ENCODE data around the gene PEX1. TPM values are rescaled to one million over a fixed set of nuclear protein-coding genes. Genes with fewer than 3 reads are reported as not detected.

PEX1 gene
- total and polyA plus RNA-seq, 2 of the 13 experiments (the other 11 are each of a cell fraction or from before 2014, with no cell fraction given), result 16.6 to 22.4 TPM

DNA sequence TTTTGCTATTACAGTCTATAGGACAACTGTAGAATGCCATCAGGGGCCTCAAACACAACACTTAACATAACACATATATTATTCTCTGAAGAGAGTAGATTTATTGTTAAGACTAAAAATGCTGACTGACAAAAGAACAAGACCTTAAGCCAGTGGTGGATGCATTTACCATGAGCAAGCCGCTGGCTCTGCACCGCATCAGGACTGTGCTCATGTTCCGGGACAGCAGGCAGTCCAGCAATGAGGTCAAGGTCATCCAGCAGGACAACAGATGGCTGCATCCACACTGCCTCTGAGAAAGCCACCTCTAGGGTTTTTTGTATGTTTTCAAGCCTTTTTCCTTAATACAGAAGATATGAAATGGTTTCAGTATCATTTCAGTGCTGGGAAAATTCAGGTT lies 23.8 kb downstream of the PEX1 start (continued):
- TF ChIP-seq, protein P1, sequence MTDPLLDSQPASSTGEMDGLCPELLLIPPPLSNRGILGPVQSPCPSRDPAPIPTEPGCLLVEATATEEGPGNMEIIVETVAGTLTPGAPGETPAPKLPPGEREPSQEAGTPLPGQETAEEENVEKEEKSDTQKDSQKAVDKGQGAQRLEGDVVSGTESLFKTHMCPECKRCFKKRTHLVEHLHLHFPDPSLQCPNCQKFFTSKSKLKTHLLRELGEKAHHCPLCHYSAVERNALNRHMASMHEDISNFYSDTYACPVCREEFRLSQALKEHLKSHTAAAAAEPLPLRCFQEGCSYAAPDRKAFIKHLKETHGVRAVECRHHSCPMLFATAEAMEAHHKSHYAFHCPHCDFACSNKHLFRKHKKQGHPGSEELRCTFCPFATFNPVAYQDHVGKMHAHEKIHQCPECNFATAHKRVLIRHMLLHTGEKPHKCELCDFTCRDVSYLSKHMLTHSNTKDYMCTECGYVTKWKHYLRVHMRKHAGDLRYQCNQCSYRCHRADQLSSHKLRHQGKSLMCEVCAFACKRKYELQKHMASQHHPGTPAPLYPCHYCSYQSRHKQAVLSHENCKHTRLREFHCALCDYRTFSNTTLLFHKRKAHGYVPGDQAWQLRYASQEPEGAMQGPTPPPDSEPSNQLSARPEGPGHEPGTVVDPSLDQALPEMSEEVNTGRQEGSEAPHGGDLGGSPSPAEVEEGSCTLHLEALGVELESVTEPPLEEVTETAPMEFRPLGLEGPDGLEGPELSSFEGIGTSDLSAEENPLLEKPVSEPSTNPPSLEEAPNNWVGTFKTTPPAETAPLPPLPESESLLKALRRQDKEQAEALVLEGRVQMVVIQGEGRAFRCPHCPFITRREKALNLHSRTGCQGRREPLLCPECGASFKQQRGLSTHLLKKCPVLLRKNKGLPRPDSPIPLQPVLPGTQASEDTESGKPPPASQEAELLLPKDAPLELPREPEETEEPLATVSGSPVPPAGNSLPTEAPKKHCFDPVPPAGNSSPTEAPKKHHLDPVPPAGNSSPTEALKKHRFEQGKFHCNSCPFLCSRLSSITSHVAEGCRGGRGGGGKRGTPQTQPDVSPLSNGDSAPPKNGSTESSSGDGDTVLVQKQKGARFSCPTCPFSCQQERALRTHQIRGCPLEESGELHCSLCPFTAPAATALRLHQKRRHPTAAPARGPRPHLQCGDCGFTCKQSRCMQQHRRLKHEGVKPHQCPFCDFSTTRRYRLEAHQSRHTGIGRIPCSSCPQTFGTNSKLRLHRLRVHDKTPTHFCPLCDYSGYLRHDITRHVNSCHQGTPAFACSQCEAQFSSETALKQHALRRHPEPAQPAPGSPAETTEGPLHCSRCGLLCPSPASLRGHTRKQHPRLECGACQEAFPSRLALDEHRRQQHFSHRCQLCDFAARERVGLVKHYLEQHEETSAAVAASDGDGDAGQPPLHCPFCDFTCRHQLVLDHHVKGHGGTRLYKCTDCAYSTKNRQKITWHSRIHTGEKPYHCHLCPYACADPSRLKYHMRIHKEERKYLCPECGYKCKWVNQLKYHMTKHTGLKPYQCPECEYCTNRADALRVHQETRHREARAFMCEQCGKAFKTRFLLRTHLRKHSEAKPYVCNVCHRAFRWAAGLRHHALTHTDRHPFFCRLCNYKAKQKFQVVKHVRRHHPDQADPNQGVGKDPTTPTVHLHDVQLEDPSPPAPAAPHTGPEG (CRISPR knock-in tag; IDR thresholded peaks at IDR 0.05), result no peak
- TF ChIP-seq, protein P2, sequence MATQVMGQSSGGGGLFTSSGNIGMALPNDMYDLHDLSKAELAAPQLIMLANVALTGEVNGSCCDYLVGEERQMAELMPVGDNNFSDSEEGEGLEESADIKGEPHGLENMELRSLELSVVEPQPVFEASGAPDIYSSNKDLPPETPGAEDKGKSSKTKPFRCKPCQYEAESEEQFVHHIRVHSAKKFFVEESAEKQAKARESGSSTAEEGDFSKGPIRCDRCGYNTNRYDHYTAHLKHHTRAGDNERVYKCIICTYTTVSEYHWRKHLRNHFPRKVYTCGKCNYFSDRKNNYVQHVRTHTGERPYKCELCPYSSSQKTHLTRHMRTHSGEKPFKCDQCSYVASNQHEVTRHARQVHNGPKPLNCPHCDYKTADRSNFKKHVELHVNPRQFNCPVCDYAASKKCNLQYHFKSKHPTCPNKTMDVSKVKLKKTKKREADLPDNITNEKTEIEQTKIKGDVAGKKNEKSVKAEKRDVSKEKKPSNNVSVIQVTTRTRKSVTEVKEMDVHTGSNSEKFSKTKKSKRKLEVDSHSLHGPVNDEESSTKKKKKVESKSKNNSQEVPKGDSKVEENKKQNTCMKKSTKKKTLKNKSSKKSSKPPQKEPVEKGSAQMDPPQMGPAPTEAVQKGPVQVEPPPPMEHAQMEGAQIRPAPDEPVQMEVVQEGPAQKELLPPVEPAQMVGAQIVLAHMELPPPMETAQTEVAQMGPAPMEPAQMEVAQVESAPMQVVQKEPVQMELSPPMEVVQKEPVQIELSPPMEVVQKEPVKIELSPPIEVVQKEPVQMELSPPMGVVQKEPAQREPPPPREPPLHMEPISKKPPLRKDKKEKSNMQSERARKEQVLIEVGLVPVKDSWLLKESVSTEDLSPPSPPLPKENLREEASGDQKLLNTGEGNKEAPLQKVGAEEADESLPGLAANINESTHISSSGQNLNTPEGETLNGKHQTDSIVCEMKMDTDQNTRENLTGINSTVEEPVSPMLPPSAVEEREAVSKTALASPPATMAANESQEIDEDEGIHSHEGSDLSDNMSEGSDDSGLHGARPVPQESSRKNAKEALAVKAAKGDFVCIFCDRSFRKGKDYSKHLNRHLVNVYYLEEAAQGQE (IDR thresholded peaks at IDR 0.05; ENCODE audit: borderline replicate concordance in 1 of 2, low read depth in 1 of 2, low read length in 2 of 2), result no peak
- TF ChIP-seq YY1 (IDR thresholded peaks at IDR 0.05; ENCODE audit: insufficient read depth, insufficient replicate concordance, low read depth, low read length) (no peak), HNRNPK (IDR thresholded peaks at IDR 0.05; ENCODE audit: low read depth, low read length, poor library complexity, severe bottlenecking) (no peak), ZSCAN21 (CRISPR knock-in tag; IDR thresholded peaks at IDR 0.05; ENCODE audit: borderline replicate concordance) (no peak), ZFX (CRISPR knock-in tag; IDR thresholded peaks at IDR 0.05; ENCODE audit: low read depth) (no peak), TBX2 (CRISPR knock-in tag; IDR thresholded peaks at IDR 0.05; ENCODE audit: borderline replicate concordance) (no peak), ZNF777 (CRISPR knock-in tag; IDR thresholded peaks at IDR 0.05) (no peak), ZFP90 (CRISPR knock-in tag; IDR thresholded peaks at IDR 0.05; ENCODE audit: borderline replicate concordance) (no peak)
- TF ChIP-seq, protein P3, sequence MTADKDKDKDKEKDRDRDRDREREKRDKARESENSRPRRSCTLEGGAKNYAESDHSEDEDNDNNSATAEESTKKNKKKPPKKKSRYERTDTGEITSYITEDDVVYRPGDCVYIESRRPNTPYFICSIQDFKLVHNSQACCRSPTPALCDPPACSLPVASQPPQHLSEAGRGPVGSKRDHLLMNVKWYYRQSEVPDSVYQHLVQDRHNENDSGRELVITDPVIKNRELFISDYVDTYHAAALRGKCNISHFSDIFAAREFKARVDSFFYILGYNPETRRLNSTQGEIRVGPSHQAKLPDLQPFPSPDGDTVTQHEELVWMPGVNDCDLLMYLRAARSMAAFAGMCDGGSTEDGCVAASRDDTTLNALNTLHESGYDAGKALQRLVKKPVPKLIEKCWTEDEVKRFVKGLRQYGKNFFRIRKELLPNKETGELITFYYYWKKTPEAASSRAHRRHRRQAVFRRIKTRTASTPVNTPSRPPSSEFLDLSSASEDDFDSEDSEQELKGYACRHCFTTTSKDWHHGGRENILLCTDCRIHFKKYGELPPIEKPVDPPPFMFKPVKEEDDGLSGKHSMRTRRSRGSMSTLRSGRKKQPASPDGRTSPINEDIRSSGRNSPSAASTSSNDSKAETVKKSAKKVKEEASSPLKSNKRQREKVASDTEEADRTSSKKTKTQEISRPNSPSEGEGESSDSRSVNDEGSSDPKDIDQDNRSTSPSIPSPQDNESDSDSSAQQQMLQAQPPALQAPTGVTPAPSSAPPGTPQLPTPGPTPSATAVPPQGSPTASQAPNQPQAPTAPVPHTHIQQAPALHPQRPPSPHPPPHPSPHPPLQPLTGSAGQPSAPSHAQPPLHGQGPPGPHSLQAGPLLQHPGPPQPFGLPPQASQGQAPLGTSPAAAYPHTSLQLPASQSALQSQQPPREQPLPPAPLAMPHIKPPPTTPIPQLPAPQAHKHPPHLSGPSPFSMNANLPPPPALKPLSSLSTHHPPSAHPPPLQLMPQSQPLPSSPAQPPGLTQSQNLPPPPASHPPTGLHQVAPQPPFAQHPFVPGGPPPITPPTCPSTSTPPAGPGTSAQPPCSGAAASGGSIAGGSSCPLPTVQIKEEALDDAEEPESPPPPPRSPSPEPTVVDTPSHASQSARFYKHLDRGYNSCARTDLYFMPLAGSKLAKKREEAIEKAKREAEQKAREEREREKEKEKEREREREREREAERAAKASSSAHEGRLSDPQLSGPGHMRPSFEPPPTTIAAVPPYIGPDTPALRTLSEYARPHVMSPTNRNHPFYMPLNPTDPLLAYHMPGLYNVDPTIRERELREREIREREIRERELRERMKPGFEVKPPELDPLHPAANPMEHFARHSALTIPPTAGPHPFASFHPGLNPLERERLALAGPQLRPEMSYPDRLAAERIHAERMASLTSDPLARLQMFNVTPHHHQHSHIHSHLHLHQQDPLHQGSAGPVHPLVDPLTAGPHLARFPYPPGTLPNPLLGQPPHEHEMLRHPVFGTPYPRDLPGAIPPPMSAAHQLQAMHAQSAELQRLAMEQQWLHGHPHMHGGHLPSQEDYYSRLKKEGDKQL (CRISPR knock-in tag; IDR thresholded peaks at IDR 0.05; ENCODE audit: low read depth), result no peak
- TF ChIP-seq, protein P4, sequence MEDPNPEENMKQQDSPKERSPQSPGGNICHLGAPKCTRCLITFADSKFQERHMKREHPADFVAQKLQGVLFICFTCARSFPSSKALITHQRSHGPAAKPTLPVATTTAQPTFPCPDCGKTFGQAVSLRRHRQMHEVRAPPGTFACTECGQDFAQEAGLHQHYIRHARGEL (CRISPR knock-in tag; IDR thresholded peaks at IDR 0.05), result no peak
